ENCODE data around the gene MYORG. TPM values are rescaled to one million over a fixed set of nuclear protein-coding genes. Genes with fewer than 3 reads are reported as not detected.

MYORG gene
- total and polyA plus RNA-seq, 9 of the 15 experiments (the other 6 are each of a cell fraction or from before 2014, with no cell fraction given): 0.06 to 0.82 (median 0.18) TPM

- TF ChIP-seq ATF7 (IDR thresholded peaks at IDR 0.05) (peak; percentile 43; the same call in 1 of the 2 replicates), MYNN (IDR thresholded peaks at IDR 0.05) (0 out of 2 replicates have a peak, but pooled peaks have one; percentile 50), MYNN (CRISPR knock-in tag; IDR thresholded peaks at IDR 0.05) (no peak), MLLT1 (IDR thresholded peaks at IDR 0.05) (peak in 1 of 2 experiments; percentile 61; a peak in 1 of 4 replicates), PKNOX1 (IDR thresholded peaks at IDR 0.05) (peak; percentile 35; the same call in 1 of the 2 replicates), RBBP5 (IDR thresholded peaks at IDR 0.05; ENCODE audit: borderline replicate concordance, insufficient read depth, low read length, poor library complexity, severe bottlenecking) (peak; percentile 27), SP1 (CRISPR knock-in tag; IDR thresholded peaks at IDR 0.05) (peak; percentile 90), RB1 (IDR thresholded peaks at IDR 0.05; ENCODE audit: low read depth) (peak; percentile 41; the same call in 1 of the 2 replicates), ZNF143 (CRISPR knock-in tag; IDR thresholded peaks at IDR 0.05) (peak; percentile 93), E2F1 (CRISPR knock-in tag; IDR thresholded peaks at IDR 0.05) (no peak), AFF4 (CRISPR knock-in tag; IDR thresholded peaks at IDR 0.05) (no peak), ESRRA (IDR thresholded peaks at IDR 0.05; ENCODE audit: borderline replicate concordance, low read depth) (peak; percentile 75; the same call in 1 of the 2 replicates), MTA2 (IDR thresholded peaks at IDR 0.05; ENCODE audit: low read depth) (no peak)
- TF ChIP-seq, protein P1, sequence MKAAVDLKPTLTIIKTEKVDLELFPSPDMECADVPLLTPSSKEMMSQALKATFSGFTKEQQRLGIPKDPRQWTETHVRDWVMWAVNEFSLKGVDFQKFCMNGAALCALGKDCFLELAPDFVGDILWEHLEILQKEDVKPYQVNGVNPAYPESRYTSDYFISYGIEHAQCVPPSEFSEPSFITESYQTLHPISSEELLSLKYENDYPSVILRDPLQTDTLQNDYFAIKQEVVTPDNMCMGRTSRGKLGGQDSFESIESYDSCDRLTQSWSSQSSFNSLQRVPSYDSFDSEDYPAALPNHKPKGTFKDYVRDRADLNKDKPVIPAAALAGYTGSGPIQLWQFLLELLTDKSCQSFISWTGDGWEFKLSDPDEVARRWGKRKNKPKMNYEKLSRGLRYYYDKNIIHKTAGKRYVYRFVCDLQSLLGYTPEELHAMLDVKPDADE (conservative IDR thresholded peaks at IDR 0.05; ENCODE audit: control insufficient read depth, low read depth, low read length): peak; percentile 81; the same call in 1 of the 2 replicates
- TF ChIP-seq, protein P2, sequence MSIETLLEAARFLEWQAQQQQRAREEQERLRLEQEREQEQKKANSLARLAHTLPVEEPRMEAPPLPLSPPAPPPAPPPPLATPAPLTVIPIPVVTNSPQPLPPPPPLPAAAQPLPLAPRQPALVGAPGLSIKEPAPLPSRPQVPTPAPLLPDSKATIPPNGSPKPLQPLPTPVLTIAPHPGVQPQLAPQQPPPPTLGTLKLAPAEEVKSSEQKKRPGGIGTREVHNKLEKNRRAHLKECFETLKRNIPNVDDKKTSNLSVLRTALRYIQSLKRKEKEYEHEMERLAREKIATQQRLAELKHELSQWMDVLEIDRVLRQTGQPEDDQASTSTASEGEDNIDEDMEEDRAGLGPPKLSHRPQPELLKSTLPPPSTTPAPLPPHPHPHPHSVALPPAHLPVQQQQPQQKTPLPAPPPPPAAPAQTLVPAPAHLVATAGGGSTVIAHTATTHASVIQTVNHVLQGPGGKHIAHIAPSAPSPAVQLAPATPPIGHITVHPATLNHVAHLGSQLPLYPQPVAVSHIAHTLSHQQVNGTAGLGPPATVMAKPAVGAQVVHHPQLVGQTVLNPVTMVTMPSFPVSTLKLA (conservative IDR thresholded peaks at IDR 0.05): peak in 1 of 2 experiments; percentile 44; a peak in 2 of 4 replicates
These were observed at the start of gene MYORG (continued) for GRCh38 chr9:34376596-34377403.

Data from K562 (cell line).